HEK293T (cell line): ENCODE data around the gene FHIT.

Source experiments
- CTCF ChIA-PET: fragments of 350-600 bp; formaldehyde crosslinking; extraction: SDS; loops from one replicate; lab custom pipeline; 2021; ENCODE audit warnings: antibody characterized with exemption, inconsistent platforms; lab: Yijun Ruan, JAX
- POLR2A ChIA-PET: fragments of 350-600 bp; formaldehyde crosslinking; extraction: SDS; loops from one replicate; lab custom pipeline; 2020; ENCODE audit warnings: antibody characterized with exemption, inconsistent platforms; lab: Yijun Ruan, JAX
- DNase-seq: peaks from one replicate; pipeline ENCODE4 v3.0.0; 2012; ENCODE audit warnings: mixed read lengths; ENCODE audit errors: extremely low spot score
- ARNT ChIP-seq: fragments of 450-650 bp; IDR thresholded peaks from 2 replicates; pipeline ENCODE4 v1.6.1; 2017; ENCODE audit warnings: mild to moderate bottlenecking
- BHLHE40 ChIP-seq: fragments of 450-650 bp; IDR thresholded peaks from 2 replicates; pipeline ENCODE4 v1.6.1; 2016; ENCODE audit warnings: mild to moderate bottlenecking, moderate library complexity, borderline replicate concordance
- CTBP1 ChIP-seq: fragments of 450-650 bp; IDR thresholded peaks from 2 replicates; pipeline ENCODE4 v1.6.1; 2016; ENCODE audit warnings: borderline replicate concordance
- ELF4 ChIP-seq: fragments of 450-650 bp; IDR thresholded peaks from 2 replicates; pipeline ENCODE4 v1.6.1; 2017; ENCODE audit warnings: antibody characterized with exemption
- FOXA1 ChIP-seq: fragments of 450-650 bp; IDR thresholded peaks from 2 replicates; pipeline ENCODE4 v1.6.1; 2016; ENCODE audit warnings: mild to moderate bottlenecking
- FOXK2 ChIP-seq: fragments of 450-650 bp; IDR thresholded peaks from 2 replicates; pipeline ENCODE4 v1.6.1; 2016; ENCODE audit warnings: mild to moderate bottlenecking
- FOXM1 ChIP-seq: fragments of 450-650 bp; IDR thresholded peaks from 2 replicates; pipeline ENCODE4 v1.6.1; 2017; ENCODE audit warnings: mild to moderate bottlenecking, borderline replicate concordance
- HDGF ChIP-seq: fragments of 450-650 bp; IDR thresholded peaks from 2 replicates; pipeline ENCODE4 v1.6.1; 2017; ENCODE audit warnings: antibody characterized with exemption, borderline replicate concordance
- L3MBTL2 ChIP-seq: fragments of 450-650 bp; conservative IDR thresholded peaks from 2 replicates; pipeline ENCODE4 v1.6.1; 2016; ENCODE audit warnings: mild to moderate bottlenecking
- LEF1 ChIP-seq: fragments of 450-650 bp; IDR thresholded peaks from 2 replicates; pipeline ENCODE4 v1.6.1; 2017; ENCODE audit warnings: mild to moderate bottlenecking, borderline replicate concordance
- NFRKB ChIP-seq: fragments of 450-650 bp; IDR thresholded peaks from 2 replicates; pipeline ENCODE4 v1.6.1; 2016; ENCODE audit warnings: mild to moderate bottlenecking, moderate library complexity
- PKNOX1 ChIP-seq: fragments of 450-650 bp; IDR thresholded peaks from 2 replicates; pipeline ENCODE4 v1.6.1; 2016
- SP1 ChIP-seq: fragments of 450-650 bp; IDR thresholded peaks from 2 replicates; pipeline ENCODE4 v1.6.1; 2017
- SUZ12 ChIP-seq: fragments of 450-650 bp; IDR thresholded peaks from 2 replicates; pipeline ENCODE4 v1.6.1; 2016; ENCODE audit warnings: mild to moderate bottlenecking
- TARDBP ChIP-seq: fragments of 450-650 bp; IDR thresholded peaks from 2 replicates; pipeline ENCODE4 v1.6.1; 2016
- ZNF384 ChIP-seq: fragments of 450-650 bp; IDR thresholded peaks from 2 replicates; pipeline ENCODE4 v1.6.1; 2016

Gene FHIT

GRCh38 chr3:59790241-59790640 is 1461.0 kb downstream of the FHIT start:
- no peak for DNase-seq
- POLR2A ChIA-PET, result no interaction called here
- CTCF ChIA-PET, result no interaction called here
- TF ChIP-seq TARDBP (no peak), BHLHE40 (no peak), SUZ12 (no peak), CTBP1 (no peak)

GRCh38 chr3:59788801-59789200 is 1462.5 kb downstream of the FHIT start:
- POLR2A ChIA-PET, result no interaction called here
- DNase-seq, result no peak
- CTCF ChIA-PET, result no interaction called here
- TF ChIP-seq ZNF384 (no peak), LEF1 (no peak), SUZ12 (no peak), PKNOX1 (no peak), CTBP1 (no peak), FOXM1 (no peak), BHLHE40 (no peak), FOXA1 (no peak), SP1 (no peak), ELF4 (no peak), HDGF (no peak), L3MBTL2 (no peak)

DNA sequence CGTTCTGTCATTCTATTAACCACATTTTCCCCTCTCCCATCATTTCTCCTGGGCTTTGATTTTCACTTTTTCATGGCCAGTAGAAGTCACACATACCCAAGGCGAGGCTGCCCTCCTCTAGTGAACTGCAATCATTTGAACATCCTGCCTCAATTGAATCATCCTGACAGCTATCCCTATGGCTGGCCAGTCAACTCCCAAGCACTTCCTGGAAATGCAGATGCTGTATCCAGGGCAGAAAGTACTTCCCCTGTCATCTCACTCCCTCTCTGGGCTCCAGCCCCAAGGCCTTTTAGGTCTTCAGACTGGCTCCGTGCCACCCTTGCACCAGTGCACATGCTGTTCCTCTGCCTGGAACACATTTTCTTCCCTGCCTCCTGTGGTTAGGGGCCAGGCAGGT is 1463.1 kb downstream of the FHIT start:
- ChIA-PET POLR2A (no interaction called here), CTCF (no interaction called here)
- no peak for DNase-seq
- TF ChIP-seq NFRKB (no peak), LEF1 (no peak), FOXA1 (no peak), L3MBTL2 (no peak)

DNA sequence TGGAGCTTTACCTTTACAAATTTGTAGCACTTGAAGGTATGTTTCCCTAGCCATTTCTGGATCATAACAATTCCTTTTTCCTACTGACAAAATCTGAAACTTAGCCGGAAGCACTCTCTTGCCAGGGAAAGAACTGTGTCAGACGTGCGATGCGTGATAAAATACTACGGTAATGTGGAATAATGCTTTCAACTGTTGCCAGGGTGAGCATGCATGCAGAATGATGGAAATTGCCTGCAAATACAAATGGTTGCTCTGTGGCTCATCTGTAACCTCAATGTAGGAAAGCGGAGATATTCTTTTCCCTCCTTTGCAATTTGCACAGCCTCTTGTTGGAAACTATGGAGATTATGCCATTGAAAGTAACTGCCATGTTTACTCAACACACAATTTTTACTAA is 1464.9 kb downstream of the FHIT start:
- TF ChIP-seq NFRKB, result no peak
- TF ChIP-seq FOXK2, result no peak
- no peak for TF ChIP-seq HDGF
- no peak for TF ChIP-seq SP1
- TF ChIP-seq CTBP1, result no peak
- no peak for TF ChIP-seq LEF1
- TF ChIP-seq ARNT, result no peak
- POLR2A ChIA-PET, result no interaction called here
- DNase-seq, result no peak
- CTCF ChIA-PET, result no interaction called here

GRCh38 chr3:59784164-59784563 is 1467.1 kb downstream of the FHIT start:
- POLR2A ChIA-PET, result no interaction called here
- no peak for DNase-seq
- no peak for TF ChIP-seq FOXM1
- no peak for TF ChIP-seq HDGF
- TF ChIP-seq PKNOX1, result no peak
- TF ChIP-seq NFRKB, result no peak
- TF ChIP-seq SUZ12, result no peak
- no peak for TF ChIP-seq ELF4
- no peak for TF ChIP-seq LEF1
- TF ChIP-seq SP1, result no peak
- TF ChIP-seq ZNF384, result no peak
- no peak for TF ChIP-seq TARDBP
- TF ChIP-seq CTBP1, result no peak
- CTCF ChIA-PET, result no interaction called here

- ChIA-PET POLR2A (no interaction called here), CTCF (no interaction called here)
- DNase-seq, result no peak
- TF ChIP-seq ELF4 (no peak), SUZ12 (no peak), BHLHE40 (no peak), PKNOX1 (no peak), FOXK2 (no peak), L3MBTL2 (no peak), FOXM1 (no peak), ZNF384 (no peak), HDGF (no peak), SP1 (no peak), FOXA1 (no peak), LEF1 (no peak), TARDBP (no peak)
These were observed 1467.7 kb downstream of the FHIT start for GRCh38 chr3:59783468-59783988.

DNA sequence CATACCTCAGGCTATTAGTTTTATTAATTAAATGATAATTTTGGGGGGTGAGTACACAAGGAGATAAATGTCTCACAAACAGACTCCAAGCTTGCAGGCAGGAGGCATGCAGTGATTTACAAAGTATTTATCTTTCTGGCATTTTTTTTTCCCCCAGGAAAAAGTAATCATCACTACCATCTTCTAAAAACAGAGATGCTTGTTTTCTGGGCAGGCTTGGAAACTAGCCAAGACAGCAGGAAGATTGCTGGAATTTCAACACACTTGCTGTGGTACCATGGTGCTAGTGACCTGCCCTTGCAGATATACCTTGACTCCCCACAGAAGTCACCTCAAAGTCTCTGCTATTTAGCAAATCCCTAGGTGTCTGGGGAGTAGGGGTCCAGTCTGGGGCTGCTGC is 1468.6 kb downstream of the FHIT start:
- TF ChIP-seq ARNT (no peak), PKNOX1 (no peak), TARDBP (no peak), FOXK2 (no peak), FOXM1 (no peak), ZNF384 (no peak), NFRKB (no peak), SUZ12 (no peak), FOXA1 (no peak), HDGF (no peak), LEF1 (no peak), CTBP1 (no peak), ELF4 (no peak), SP1 (no peak), L3MBTL2 (no peak), BHLHE40 (no peak)
- ChIA-PET CTCF (no interaction called here), POLR2A (no interaction called here)
- DNase-seq, result no peak
